ENCODE measurements around the gene MYO5A.

MYO5A gene

GRCh38 chr15:52415628-52416027, 113.1 kb downstream of the MYO5A start:
- no peak for DNase-seq

DNA sequence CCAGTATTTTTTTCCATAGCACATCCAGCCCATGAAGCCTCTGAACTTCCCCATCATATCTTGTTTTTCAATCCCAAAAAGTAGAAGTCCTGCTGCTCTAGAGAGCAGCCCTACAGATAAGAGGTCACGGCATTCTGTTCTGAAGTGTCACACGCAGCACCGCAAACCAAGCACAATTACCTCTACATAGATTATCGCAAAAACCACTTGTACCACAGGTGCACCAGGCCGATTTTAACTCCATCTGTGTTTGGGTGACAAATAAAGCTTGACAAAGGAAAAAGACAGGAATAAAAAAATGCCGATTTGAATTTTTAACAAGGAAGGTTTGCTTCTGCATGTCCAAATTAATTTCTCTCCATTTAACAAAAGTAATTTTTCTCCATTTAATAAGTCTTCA, 113.7 kb downstream of the MYO5A start:
- DNase-seq = no peak

GRCh38 chr15:52408823-52409222, 119.9 kb downstream of the MYO5A start:
- no peak for DNase-seq

GRCh38 chr15:52407374-52407773, 121.3 kb downstream of the MYO5A start:
- no peak for DNase-seq

GRCh38 chr15:52406601-52407000, 122.1 kb downstream of the MYO5A start:
- peak; percentile 18 for DNase-seq

DNA sequence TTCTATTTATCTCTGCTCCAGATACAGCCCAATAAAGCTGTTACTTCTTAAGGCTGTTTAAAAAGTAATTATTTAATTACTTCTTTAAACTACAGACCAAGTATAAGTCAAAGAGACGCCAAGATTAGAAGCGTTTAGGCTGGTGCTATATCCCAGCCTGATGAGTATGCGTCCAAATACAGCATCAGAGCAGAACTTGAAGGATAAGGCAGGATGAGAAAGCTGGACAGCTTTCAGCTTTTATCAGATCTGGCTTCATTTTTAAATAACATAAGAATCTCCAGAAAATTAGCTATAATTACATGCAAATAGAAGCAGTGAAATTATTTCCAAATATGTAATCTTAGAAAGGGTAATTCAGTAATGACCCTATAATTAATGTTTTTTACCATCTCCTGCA, 122.8 kb downstream of the MYO5A start:
- no peak for DNase-seq

- no peak for DNase-seq
Observed at GRCh38 chr15:52397118-52397517, 131.6 kb downstream of the MYO5A start.

DNA sequence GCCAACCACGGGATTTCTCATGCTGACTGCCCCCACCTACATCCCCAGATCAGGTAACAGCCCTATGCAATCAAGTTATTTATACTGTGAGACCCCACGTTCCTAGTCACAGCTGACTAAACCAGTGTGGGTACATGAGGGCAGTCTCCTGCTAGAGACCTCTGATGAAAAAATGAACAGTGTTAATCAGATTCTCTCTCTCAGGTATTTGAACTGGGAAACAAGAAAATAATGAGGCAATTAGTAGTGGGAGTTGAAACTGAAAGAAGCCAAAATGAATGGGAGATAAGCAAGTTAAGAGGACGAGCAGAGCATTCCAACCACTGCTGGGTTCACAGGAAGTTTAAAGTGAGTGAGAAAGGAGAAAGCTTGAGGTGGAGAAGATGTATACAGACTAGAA, 134.6 kb downstream of the MYO5A start:
- DNase-seq = no peak

DNA sequence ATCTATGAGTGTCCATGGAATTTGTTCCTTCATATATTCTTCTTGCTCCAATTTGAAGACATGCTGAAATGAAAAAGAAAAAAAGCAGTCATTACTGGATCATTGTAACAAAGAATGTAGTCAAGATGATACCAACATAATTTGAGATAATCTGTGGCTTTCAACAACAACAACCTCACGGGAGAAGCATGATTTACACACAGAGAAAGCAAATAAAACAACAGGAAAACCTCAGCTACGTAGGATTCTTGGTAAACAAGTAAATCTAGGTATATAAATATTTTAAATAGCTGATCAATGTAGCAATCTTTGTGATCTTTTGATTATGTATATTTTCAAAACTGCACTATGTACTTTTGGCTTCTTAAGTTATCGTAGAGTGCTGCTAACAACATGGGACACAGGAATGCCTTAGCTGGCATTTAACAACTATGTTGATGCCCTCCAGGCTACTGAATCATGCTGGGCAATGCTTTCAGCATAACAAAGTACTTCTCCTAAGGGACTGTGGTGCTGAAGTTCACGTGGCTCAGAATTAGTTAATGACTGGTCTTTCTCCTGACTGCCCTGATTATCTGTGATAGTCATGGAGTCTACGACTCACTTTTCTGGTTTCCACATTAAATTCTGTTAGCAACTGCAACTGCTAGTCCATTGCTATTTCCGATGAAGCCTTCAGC, 136.5 kb downstream of the MYO5A start:
- no peak for DNase-seq

DNA sequence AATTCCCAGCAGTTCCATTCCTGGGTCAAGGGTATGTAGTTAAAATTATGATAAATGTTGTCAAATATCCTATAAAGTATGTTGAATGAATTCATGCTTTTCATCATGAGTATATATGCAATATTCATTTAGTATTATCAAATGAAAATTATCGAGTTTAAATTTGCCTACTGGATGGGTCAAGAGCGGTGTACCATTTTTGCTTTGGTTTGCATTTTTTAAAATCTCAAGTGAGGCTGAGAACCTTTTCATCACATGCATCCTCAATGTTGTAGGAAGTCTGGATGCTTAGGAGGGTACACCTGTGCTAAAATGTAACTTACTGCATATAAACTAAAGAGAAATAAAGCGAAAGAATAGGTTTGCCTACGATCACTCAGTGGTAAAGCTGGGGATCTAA, 137.6 kb downstream of the MYO5A start:
- no peak for DNase-seq

GRCh38 chr15:52385670-52386069, 143.0 kb downstream of the MYO5A start:
- no peak for DNase-seq

DNA sequence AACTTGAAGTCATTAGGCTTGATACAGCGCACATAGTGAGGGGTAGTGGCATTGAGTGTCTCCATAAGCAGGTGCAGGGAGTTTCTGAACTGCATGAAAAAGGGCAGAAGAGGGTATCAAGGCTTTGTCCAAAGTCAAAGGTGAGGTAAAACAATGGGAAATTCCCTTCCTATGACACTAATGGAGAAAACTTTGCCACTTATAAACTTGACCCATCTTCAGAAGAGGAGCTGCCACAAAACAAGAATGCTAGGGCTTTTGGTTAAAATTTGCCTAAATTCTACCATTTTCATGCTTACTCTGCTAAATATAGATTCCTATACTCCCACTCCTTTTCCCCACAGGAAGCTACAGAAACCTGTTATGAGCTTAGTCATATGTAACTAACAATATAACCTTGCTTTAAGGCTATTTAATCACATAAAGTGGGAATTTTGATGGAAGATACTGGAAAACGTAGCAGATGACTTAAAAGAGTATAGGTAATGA, 145.5 kb downstream of the MYO5A start:
- DNase-seq = no peak

- DNase-seq = no peak
Observed at GRCh38 chr15:52382647-52383046, 146.0 kb downstream of the MYO5A start.

DNA sequence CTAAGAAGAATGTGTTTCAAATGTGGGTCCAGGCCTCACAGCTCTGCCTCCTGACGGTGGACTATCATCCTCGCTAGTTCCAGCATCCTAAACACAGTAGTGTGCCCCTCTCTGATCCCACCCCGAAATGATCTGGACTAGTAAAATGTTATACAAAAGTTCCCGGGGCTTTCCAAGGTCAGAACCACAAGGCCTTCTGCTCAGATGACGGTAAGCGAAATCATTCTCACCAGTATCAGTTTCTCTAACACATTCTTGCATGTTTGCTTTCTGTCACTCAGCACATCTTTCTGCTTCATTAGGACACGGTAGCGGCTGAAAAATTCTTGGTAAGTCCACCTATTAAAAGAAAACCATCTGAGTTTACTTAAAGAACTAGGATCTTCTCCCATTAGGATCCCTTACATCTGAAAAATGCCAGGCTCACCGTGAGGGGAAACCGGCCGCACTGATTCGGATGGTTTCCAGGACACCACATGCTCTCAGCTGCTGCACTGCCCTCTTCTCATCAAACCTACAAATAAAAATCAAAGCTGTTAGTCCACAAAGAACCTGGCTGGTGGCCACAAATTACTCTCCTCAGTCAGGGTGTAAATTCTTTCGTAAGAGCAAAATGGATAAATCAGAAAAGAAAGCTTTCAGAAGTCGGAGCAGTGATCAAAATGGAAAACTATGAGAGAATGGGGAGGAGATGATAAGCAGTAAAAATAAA, 149.1 kb downstream of the MYO5A start:
- no peak for DNase-seq

DNA sequence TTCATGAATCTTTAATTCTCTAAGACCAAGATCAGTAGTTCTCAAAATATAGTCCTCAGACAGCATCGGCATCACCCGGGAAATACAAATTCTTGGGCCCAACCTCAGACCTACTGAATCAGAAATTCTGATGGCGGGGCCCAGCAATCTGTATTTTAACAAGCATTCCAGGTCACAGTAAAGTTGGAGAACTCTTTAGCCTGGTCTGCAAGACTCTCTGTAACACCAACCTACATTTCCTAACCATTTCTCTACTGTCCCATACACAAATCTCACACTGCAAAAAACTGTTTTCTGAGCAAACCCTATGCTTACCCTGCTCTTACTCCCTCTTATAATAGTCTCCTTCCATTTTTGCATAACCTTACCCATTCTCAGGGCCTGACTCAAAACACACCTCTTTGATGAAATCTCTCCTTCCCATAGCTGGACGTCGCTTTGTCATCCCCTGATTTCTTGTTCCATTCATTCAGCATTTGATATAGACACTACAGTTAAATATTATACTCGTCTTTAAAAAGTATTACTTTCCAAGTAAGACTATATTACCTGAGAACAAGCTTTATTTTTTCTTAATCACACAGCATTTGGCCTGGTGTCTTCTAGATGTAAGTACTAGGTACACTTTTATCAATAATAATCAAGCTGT, 149.8 kb downstream of the MYO5A start:
- DNase-seq = no peak

DNA sequence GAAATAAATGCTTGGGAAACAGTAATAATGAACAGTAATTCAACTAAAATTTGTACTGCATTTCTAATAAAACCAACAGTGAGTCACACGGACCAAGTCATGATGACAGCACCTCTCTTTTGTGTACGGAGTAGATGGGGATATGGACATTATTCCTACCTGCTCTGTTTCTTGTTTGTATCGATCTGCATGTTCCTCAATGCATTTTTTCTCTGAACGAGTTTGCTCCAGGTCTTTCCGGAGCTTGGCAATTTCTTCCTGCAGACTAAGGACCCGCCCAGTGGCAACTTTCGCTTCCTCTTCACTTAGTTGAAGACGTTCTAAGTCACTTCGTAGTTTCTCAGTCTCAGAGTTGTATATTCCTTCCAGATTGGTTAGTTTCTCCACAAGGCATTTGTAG, 158.7 kb downstream of the MYO5A start:
- DNase-seq = no peak

- DNase-seq = no peak
Observed at GRCh38 chr15:52369455-52369854, 159.2 kb downstream of the MYO5A start.

- no peak for DNase-seq
Observed at GRCh38 chr15:52369030-52369429, 159.7 kb downstream of the MYO5A start.

DNA sequence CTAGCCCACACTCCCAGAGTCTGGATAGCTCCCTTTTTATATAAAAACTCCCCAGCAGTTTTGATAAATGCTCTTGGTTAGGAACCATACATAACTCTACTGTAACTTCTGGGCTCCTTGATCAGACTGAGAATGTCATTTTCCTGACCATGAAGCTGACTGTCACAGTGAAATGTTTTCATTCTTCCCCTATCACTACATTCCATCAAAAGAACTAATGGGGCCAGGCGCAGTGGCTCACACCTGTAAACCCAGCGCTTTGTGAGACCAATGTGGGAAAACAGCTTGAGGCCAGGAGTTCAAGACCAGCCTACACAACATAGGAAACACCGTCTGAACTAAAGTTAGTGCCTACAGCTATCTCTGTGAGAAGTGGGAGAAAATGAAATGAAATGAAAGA, 160.3 kb downstream of the MYO5A start:
- DNase-seq = no peak

DNA sequence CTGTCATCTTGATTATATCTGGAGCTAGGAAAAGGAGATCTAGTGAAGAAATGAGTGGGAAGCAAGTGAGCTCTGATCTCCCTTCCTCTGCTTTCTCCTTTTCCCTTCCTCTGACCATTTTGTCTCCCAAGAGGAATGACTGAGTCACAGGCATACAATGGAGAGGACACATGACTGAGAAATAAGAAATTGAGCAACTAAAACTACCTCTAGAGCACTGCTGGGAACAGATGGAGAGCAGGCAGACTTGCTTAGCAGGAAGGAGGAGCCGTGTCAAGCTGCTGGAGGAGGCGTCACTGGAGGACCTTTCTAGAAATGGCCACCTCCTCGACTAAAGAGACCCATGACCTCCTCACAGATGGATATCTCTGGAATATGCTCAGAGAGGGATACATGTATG, 166.2 kb downstream of the MYO5A start:
- DNase-seq = peak; percentile 30

DNA sequence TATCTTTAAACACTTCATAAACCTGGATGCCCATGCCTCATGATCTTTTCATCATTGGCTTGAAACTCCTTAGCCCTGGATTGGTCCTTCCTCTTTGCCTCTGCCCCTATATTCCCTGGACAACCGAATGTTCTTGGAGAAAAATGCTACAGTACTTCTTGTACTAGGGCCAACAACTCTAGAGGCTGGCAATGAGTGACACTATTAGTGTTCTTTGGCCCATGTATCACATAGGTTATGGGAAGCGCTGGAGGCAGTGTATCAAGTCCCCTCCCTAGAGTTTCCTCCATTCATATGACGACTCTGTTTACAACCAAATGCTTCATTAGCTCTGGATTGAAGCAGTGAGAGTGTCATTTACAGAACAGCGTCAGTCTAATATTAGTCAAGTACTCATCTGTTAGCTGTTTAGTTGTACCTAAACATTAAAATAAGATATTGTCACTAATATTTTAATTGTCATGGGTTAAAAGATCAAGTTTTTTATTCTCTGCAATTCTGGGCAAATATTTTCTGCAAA, 166.6 kb downstream of the MYO5A start:
- DNase-seq = no peak

DNA sequence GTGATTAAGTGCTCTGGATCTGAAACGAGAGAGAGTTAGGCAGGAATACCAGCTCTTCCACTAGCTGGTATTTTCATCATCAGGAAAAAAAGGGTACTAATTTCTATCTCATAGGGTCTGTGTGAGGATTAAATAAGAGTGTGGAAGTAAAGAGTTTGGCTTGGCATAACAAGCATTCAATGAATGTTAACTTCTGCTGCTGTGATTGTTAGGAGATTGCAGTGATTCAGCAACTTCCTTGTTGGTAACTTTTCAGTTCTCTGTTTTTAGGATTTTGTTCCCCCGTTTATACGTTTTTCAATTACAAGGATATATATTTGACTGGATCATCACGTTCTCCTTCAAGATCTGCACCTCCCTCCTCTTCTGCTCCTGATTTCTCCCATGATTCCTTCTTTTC, 167.2 kb downstream of the MYO5A start:
- no peak for DNase-seq

- no peak for DNase-seq
Observed at GRCh38 chr15:52360229-52361203, 168.2 kb downstream of the MYO5A start.
